Measurements from ENCODE around the gene IKZF4. TPM values are rescaled to one million over a fixed set of nuclear protein-coding genes. Genes with fewer than 3 reads are reported as not detected.

IKZF4 gene
- polyA plus RNA-seq, 1 experiment: 2.9 TPM

DNA sequence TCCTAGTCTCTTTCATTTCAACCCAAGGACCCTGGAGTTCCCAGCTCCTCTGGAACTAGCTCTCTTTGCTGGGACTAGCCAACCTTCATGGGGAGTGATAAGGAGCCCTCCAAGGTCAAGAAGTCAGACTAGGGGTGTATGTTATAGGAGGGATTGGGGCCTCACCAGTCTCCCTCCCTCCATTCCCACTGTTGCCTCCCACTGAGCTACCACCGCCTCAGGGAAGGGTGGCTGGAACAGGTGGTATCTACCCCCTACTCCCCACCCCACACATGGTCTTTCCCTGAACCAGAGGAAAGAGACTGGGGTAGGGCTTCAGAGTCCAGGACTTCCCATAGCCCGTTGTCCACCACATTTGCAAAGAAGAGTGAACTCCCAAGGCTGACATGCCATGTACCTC lies 61.5 kb downstream of the IKZF4 start:
- Histone ChIP-seq H3K4me3 (ENCODE audit: low read depth, low read length) (no peak overlapping the region), H3K36me3 (ENCODE audit: control insufficient read depth, insufficient read depth, low read length) (no peaks in the 10 kb centered on the region), H3K27me3 (ENCODE audit: control insufficient read depth, insufficient read depth, low read length) (peaks cover 5% of the 10 kb centered on the region)
- CTCF ChIA-PET: interaction anchor here (1.2 kb wide), 1 partner anchor 44 kb away, joined by 3 read pairs; no protein-coding TSS in a partner anchor
- DNase-seq (ENCODE audit: low read depth): no peak
- POLR2A ChIA-PET: no interaction called here
- TF ChIP-seq, protein P1, sequence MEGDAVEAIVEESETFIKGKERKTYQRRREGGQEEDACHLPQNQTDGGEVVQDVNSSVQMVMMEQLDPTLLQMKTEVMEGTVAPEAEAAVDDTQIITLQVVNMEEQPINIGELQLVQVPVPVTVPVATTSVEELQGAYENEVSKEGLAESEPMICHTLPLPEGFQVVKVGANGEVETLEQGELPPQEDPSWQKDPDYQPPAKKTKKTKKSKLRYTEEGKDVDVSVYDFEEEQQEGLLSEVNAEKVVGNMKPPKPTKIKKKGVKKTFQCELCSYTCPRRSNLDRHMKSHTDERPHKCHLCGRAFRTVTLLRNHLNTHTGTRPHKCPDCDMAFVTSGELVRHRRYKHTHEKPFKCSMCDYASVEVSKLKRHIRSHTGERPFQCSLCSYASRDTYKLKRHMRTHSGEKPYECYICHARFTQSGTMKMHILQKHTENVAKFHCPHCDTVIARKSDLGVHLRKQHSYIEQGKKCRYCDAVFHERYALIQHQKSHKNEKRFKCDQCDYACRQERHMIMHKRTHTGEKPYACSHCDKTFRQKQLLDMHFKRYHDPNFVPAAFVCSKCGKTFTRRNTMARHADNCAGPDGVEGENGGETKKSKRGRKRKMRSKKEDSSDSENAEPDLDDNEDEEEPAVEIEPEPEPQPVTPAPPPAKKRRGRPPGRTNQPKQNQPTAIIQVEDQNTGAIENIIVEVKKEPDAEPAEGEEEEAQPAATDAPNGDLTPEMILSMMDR (IDR thresholded peaks at IDR 0.05; ENCODE audit: insufficient read depth, low read depth, low read length): no peak

DNA sequence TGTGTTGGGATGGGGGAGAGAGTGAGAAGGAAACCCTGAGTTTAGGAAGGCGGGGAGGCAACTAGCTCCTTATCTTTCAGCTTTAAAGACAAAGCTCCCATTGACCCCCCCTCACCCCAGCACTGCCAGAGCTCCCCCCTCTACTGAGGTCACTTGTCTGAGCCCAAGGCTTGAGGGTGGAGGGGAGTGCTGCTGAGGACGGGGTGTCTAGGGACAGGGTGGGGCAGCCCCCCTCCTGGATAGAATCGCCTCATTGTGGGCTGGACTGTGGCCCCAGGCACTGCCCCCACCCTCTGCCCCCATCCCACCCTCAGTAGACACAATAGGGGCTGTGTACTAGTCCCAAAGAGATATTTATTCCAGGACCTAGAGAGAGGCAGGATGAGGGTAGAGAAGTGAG lies 62.1 kb downstream of the IKZF4 start:
- Histone ChIP-seq H3K36me3 (ENCODE audit: control insufficient read depth, insufficient read depth, low read length) (no peaks in the 10 kb centered on the region), H3K27me3 (ENCODE audit: control insufficient read depth, insufficient read depth, low read length) (peaks cover 5% of the 10 kb centered on the region), H3K4me3 (ENCODE audit: low read depth, low read length) (no peak overlapping the region)
- no peak for DNase-seq (ENCODE audit: low read depth)
- CTCF ChIA-PET: no interaction called here
- TF ChIP-seq, protein P1 (IDR thresholded peaks at IDR 0.05; ENCODE audit: insufficient read depth, low read depth, low read length): no peak
- POLR2A ChIA-PET: no interaction called here

DNA sequence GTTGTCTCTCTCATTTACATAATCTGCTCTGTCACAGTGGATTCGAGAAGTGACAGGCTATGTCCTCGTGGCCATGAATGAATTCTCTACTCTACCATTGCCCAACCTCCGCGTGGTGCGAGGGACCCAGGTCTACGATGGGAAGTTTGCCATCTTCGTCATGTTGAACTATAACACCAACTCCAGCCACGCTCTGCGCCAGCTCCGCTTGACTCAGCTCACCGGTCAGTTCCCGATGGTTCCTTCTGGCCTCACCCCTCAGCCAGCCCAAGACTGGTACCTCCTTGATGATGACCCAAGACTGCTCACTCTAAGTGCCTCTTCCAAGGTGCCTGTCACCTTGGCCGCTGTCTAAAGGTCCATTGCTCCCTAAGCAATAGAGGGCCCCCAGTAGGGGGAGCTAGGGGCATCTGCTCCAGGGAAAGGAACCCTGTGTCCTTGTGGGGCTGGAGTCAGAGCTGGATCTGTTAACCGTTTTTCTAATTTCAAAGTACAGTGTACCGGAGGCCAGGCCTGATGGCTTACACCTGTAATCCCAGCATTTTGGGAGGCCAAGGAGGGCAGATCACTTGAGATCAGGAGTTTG lies 64.2 kb downstream of the IKZF4 start:
- TF ChIP-seq, protein P1 (IDR thresholded peaks at IDR 0.05; ENCODE audit: insufficient read depth, low read depth, low read length): peak; percentile 40
- peaks cover 5% of the 10 kb centered on the region for H3K27me3 ChIP-seq (ENCODE audit: control insufficient read depth, insufficient read depth, low read length)
- ChIA-PET POLR2A (no interaction called here), CTCF (interaction anchor here (1.4 to 2.2 kb wide), 3 partner anchors 12 to 55 kb away, joined by 3 to 7 read pairs (median 3); no protein-coding TSS in a partner anchor)
- H3K4me3 ChIP-seq (ENCODE audit: low read depth, low read length): no peak overlapping the region
- no peak for DNase-seq (ENCODE audit: low read depth)
- H3K36me3 ChIP-seq (ENCODE audit: control insufficient read depth, insufficient read depth, low read length): no peaks in the 10 kb centered on the region

DNA sequence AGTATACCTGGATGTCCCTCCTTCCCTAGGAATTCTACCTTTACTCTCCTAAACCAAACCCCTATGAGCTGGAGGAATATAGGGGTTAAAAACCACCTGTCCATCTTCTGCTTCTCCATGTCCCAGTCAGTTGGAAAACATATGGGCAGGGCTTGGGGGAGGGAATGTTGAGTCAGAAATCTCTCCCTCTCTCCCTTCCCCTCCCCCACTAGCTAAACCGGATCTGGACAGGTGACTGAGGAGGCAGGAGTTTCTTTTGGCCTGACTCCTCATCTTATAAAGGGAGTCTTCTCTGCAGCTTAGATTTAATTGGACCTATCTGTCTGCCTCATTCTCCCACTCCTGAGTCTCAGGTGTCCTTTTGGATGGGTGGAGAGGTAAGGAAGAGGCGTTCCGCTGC lies 65.3 kb downstream of the IKZF4 start:
- ChIA-PET POLR2A (no interaction called here), CTCF (interaction anchor here (1.4 to 2.2 kb wide), 3 partner anchors 10 to 56 kb away, joined by 3 to 7 read pairs (median 3); no protein-coding TSS in a partner anchor)

DNA sequence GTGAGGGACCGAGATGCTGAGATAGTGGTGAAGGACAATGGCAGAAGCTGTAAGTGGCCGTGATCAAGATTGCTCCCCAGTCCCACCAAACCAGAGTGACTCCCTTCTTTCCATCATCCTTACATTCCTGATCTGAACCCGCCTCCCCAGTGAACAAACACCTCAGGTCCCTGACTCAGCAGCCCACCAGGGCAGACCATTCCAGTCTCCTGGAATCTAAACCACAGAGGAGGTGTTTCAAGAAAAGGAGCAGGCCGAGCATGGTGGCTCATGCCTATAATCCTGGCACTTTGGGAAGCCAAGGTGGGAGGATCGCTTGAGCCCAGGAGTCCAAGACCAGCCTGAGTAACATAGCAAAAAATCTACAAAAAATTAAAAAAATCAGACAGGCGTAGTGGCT lies 65.8 kb downstream of the IKZF4 start:
- TF ChIP-seq, protein P1 (IDR thresholded peaks at IDR 0.05; ENCODE audit: insufficient read depth, low read depth, low read length): no peak
- H3K27me3 ChIP-seq (ENCODE audit: control insufficient read depth, insufficient read depth, low read length): peaks cover 3% of the 10 kb centered on the region; the same call in 1 of the 2 replicates
- POLR2A ChIA-PET: no interaction called here
- no peak for DNase-seq (ENCODE audit: low read depth)
- no peak overlapping the region for H3K4me3 ChIP-seq (ENCODE audit: low read depth, low read length)
- CTCF ChIA-PET: interaction anchor here (1.6 to 2.2 kb wide), 2 partner anchors 10 to 57 kb away, joined by 3 to 7 read pairs; no protein-coding TSS in a partner anchor
- no peaks in the 10 kb centered on the region for H3K36me3 ChIP-seq (ENCODE audit: control insufficient read depth, insufficient read depth, low read length)

More for the DNA sequence above, 65.3 kb downstream of the IKZF4 start:
- Histone ChIP-seq H3K36me3 (ENCODE audit: control insufficient read depth, insufficient read depth, low read length) (no peaks in the 10 kb centered on the region), H3K4me3 (ENCODE audit: low read depth, low read length) (no peak overlapping the region), H3K27me3 (ENCODE audit: control insufficient read depth, insufficient read depth, low read length) (peaks cover 3% of the 10 kb centered on the region; the same call in 1 of the 2 replicates)
- TF ChIP-seq, protein P1 (IDR thresholded peaks at IDR 0.05; ENCODE audit: insufficient read depth, low read depth, low read length): no peak
- DNase-seq (ENCODE audit: low read depth): no peak
